Prostate gland (tissue), 2 donors: ENCODE measurements around the gene PPP1R7.

Source experiments
- POLR2A ChIP-seq: fragments of 450-650 bp; IDR thresholded peaks from one replicate; pipeline ENCODE4 v1.6.1; 2016; ENCODE audit warnings: antibody characterized with exemption, mild to moderate bottlenecking
- POLR2AphosphoS5 ChIP-seq: sonication (generic); formaldehyde crosslinking; IDR thresholded peaks from one replicate; pipeline ENCODE4 v1.6.1; 2017; ENCODE audit warnings: antibody characterized with exemption
- TF ChIP-seq, protein P1 (sequence below), 4 experiments: fragments of 200-600 bp in 2 of 4; fragments of 450-650 bp in 2 of 4; sonication (generic) in 2 of 4; IDR thresholded peaks; 1 replicate in 3 of 4; 2 replicates in 1 of 4; pipeline ENCODE4 v1.5.1; 2016 to 2019; ENCODE audit warnings: antibody characterized with exemption in 4 of 4, mild to moderate bottlenecking in 2 of 4, moderate library complexity in 2 of 4

DNA sequence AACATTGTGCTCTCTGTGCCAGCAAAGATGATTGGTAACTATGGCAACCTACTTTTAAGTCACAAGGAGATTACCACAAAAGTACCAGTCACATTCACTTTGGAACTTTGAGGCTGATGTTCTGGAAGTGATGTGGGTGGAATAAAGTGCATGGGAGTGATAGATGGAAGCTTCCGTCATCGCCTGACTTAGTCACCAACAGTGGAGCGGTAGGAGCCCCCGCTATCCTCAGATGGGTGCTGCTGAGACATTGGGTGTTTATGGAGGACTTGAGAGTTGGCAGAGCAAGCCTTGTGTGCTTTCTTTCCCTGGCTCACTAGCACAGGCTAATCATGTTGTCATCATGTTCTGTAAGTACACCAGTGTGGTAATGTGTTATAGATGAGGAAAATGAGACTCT is 4.6 kb downstream of the PPP1R7 start:
- TF ChIP-seq, protein P1, sequence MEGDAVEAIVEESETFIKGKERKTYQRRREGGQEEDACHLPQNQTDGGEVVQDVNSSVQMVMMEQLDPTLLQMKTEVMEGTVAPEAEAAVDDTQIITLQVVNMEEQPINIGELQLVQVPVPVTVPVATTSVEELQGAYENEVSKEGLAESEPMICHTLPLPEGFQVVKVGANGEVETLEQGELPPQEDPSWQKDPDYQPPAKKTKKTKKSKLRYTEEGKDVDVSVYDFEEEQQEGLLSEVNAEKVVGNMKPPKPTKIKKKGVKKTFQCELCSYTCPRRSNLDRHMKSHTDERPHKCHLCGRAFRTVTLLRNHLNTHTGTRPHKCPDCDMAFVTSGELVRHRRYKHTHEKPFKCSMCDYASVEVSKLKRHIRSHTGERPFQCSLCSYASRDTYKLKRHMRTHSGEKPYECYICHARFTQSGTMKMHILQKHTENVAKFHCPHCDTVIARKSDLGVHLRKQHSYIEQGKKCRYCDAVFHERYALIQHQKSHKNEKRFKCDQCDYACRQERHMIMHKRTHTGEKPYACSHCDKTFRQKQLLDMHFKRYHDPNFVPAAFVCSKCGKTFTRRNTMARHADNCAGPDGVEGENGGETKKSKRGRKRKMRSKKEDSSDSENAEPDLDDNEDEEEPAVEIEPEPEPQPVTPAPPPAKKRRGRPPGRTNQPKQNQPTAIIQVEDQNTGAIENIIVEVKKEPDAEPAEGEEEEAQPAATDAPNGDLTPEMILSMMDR (IDR thresholded peaks at IDR 0.05) = no peak
- TF ChIP-seq POLR2AphosphoS5 (no peak), POLR2A (no peak)
